ENCODE results near the gene GABRB1. TPM values are rescaled to one million over a fixed set of nuclear protein-coding genes. Genes with fewer than 3 reads are reported as not detected.

The GABRB1 gene
- total RNA-seq, 2 experiments from 2014 or later = not detected

GRCh38 chr4:47474799-47475198, 443.4 kb downstream of the GABRB1 start:
- Mint-ChIP-seq H3K27me3 (no peaks in the 10 kb centered on the region), H3K4me1 (ENCODE audit: low read depth) (no peaks in the 10 kb centered on the region), H3K36me3 (ENCODE audit: low read depth) (no peaks in the 10 kb centered on the region), H3K9me3 (no peaks in the 10 kb centered on the region), H3K4me3 (no peak overlapping the region), H3K27ac (no peak overlapping the region)
- ATAC-seq (no peak), DNase-seq (no peak)
- ChIA-PET CTCF (no interaction called here), POLR2A (no interaction called here)
- TF ChIP-seq, protein P1, sequence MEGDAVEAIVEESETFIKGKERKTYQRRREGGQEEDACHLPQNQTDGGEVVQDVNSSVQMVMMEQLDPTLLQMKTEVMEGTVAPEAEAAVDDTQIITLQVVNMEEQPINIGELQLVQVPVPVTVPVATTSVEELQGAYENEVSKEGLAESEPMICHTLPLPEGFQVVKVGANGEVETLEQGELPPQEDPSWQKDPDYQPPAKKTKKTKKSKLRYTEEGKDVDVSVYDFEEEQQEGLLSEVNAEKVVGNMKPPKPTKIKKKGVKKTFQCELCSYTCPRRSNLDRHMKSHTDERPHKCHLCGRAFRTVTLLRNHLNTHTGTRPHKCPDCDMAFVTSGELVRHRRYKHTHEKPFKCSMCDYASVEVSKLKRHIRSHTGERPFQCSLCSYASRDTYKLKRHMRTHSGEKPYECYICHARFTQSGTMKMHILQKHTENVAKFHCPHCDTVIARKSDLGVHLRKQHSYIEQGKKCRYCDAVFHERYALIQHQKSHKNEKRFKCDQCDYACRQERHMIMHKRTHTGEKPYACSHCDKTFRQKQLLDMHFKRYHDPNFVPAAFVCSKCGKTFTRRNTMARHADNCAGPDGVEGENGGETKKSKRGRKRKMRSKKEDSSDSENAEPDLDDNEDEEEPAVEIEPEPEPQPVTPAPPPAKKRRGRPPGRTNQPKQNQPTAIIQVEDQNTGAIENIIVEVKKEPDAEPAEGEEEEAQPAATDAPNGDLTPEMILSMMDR (IDR thresholded peaks at IDR 0.05) = no peak
- intact Hi-C loops (cut with micrococcal nuclease) = no loop called here

DNA sequence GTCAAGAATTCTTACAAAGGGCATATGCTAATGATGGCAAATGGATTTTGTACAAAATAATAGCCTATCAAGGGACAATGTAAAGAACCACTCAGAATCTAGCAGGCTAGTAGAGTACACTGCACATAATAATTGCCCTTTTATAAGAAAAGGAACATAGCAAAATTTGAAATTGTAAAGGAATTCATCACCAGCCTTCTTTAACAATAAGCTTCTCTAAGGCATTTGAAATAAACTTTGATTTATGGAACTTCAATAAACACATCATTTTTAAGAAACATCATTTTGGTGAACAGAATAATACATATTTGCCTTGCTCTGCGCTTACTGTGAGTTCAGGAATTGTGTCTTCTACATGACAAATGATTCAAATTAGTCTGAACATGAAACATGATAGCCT, 444.0 kb downstream of the GABRB1 start:
- H3K9me3 Mint-ChIP-seq = no peaks in the 10 kb centered on the region
- DNase-seq (no peak), ATAC-seq (no peak)
- CTCF ChIA-PET = no interaction called here
- no peaks in the 10 kb centered on the region for H3K36me3 Mint-ChIP-seq (ENCODE audit: low read depth)
- TF ChIP-seq, protein P1 (IDR thresholded peaks at IDR 0.05) = no peak
- POLR2A ChIA-PET = no interaction called here
- H3K4me3 Mint-ChIP-seq = no peak overlapping the region
- H3K27me3 Mint-ChIP-seq = no peaks in the 10 kb centered on the region
- H3K27ac Mint-ChIP-seq = no peak overlapping the region
- intact Hi-C loops (cut with micrococcal nuclease) = no loop called here
- no peaks in the 10 kb centered on the region for H3K4me1 Mint-ChIP-seq (ENCODE audit: low read depth)

Other genes starting within 250 kb of the GABRB1 start
- not detected for gene COX7B2, start 122.3 kb upstream of the GABRB1 start, total RNA-seq
- gene GABRA4, start 38.0 kb upstream of the GABRB1 start, total RNA-seq = not detected